Posterior vena cava (tissue), 2 donors: ENCODE measurements around the gene CADPS2. TPM values are rescaled to one million over a fixed set of nuclear protein-coding genes. Genes with fewer than 3 reads are reported as not detected.

Experiments
- DNase-seq: peaks from one replicate; pipeline ENCODE4 v3.0.0-alpha.2; 2020; ENCODE audit warnings: low spot score
- intact Hi-C, 2 donors: fragments of 100-400 bp; cut with DNase I; formaldehyde crosslinking; loops; one replicate each; pipeline versions ENCODE4 v1.14.1 to v1.14.2; 2022 to 2023
- total RNA-seq, 2 donors: library from RNA; stranded (reverse); fragmentation: NEBNext Ultra II Directional; extraction: Animal tissue kit (Norgen Biotek cat#: 25700); gene quantifications; one replicate each; pipeline ENCODE4 v1.2.1, GENCODE V29; 2021
- donor health status: DM: yes; HTN: yes; CAD: no.
- donor health status: DM: yes; HTN: yes; CAD: no.

The CADPS2 gene
- total RNA-seq, 2 donors from 2014 or later, result 15.6 to 19.1 TPM

DNA sequence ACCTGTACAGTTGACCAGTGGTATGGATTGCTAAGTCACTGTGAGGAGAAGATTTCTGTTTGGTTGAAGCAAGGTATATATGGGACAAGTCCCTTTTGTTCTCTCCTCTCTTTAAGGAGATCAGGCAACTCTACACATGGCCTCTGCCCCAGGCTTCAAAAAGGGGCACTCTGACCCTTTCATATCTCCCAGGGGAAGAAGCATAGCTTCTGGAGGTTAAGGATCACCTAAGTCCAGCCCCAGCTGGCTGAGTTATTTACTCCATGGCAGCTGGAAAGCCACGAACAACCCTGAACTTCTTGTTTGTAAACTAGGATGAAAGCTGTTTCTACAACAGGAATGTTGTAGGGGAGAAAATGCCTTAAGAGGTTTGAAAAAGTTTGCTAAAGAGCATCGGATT, 452.5 kb downstream of the CADPS2 start:
- DNase-seq, result no peak
- intact Hi-C loops, result no loop called here

DNA sequence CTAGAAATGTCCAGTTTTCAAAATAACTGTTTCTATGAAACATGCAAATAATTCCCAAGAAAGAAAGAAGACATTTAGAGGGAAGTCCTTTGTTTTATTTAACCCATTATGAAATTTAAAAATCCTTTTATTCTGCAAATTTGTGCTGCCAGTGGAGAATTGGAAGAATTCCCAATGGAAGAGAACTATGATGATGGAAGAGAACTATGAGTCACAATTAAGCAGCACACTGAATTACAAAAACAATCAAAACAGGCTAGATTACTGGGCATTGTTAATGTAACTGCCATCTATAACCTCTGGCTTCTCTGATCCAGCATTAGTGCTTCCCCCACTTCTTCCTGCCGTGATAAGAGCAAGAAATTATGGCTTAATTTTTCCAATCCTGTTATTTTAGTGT, 455.6 kb downstream of the CADPS2 start:
- intact Hi-C loops, result no loop called here
- no peak for DNase-seq

GRCh38 chr7:122429926-122430325, 456.3 kb downstream of the CADPS2 start:
- no peak for DNase-seq
- intact Hi-C loops, result no loop called here

GRCh38 chr7:122425731-122426130, 460.5 kb downstream of the CADPS2 start:
- intact Hi-C loops, result no loop called here
- DNase-seq, result no peak

DNA sequence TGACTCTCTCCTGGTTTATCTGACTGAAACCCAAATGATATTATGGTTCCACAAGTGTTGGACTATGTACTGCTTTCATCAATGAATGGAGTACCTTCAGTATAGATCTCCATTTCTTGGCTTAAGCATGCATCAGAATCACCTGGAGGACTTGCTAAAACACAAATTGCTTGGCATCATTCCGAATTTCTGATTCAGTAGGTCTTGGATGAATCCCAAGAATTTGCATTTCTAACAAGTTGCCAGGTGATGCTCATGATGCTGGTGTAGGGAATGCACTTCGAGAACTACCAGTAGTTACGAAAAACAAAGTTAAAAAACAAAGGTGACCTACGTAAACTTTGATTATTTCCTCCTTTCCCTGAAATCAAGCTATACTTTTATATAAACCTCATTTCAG, 462.7 kb downstream of the CADPS2 start:
- intact Hi-C loops, result no loop called here

GRCh38 chr7:122416336-122416735, 469.9 kb downstream of the CADPS2 start:
- DNase-seq, result no peak
- intact Hi-C loops, result no loop called here

More for the DNA sequence above, 462.7 kb downstream of the CADPS2 start:
- DNase-seq, result no peak

DNA sequence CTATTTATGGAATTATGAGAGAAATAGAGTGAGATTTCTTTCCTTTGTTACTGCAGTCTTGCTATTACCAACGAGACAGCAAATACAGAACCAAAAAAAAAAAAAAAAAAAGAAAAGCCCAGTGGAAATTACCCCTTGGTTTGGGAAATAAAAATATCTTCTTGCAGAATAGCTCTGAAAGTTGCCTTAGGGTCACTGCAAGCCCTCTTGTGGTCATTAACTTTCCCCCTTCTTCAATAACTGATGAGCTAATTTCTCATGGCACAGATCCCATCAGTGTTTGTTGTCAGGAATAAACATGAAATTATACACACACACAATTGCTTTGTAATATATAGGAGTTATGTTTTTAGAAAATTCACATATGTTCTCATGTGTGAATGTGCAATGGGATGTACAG, 470.8 kb downstream of the CADPS2 start:
- intact Hi-C loops, result no loop called here
- no peak for DNase-seq

DNA sequence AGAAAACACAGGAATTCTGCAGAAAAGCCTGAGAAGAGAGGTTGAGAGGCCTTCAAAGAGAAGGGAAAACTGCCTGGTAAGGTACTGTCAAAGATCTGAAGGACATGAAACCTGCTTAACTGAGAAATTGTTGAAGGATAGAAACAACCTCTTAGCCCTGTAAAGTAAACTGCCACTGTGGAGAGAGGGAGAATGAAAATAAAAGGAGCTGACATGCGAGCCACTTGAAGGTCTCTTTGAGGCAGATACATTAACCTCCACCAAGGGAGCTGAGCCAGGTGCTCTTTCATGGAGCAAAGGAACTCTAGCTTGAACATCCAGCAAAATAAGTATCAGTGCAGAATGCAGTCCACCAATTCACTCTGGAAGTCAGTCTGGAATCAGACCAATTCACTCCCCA, 472.9 kb downstream of the CADPS2 start:
- DNase-seq, result no peak
- intact Hi-C loops, result no loop called here

- no peak for DNase-seq
- intact Hi-C loops, result no loop called here
Measured at GRCh38 chr7:122412883-122413282, 473.4 kb downstream of the CADPS2 start.

GRCh38 chr7:122412441-122412840, 473.8 kb downstream of the CADPS2 start:
- DNase-seq, result no peak
- intact Hi-C loops, result no loop called here

GRCh38 chr7:122407195-122407594, 479.1 kb downstream of the CADPS2 start:
- intact Hi-C loops, result no loop called here

GRCh38 chr7:122403113-122403512, 483.1 kb downstream of the CADPS2 start:
- intact Hi-C loops, result no loop called here
- no peak for DNase-seq

More at GRCh38 chr7:122407195-122407594, 479.1 kb downstream of the CADPS2 start:
- no peak for DNase-seq

- intact Hi-C loops, result no loop called here
- DNase-seq, result no peak
Measured at GRCh38 chr7:122402235-122402634, 484.0 kb downstream of the CADPS2 start.

DNA sequence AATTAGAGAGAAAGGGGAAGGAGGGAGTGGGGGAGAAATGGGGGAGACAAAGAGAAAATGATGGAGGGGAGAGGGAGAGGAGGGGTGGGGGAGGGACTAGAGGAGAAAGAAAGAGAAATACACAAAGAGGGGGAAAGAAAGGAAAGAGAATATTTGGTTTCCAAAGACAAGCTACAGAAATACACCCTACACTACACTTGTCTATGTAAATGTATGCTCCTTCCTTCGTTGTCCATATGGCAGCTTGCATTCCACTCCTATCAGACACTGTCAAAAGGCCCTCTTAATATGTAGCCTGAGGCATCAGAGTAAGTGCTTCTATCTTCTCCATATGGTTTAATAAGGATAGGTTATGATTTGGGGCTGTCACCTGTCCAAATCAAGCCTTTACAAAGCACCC, 488.9 kb downstream of the CADPS2 start:
- DNase-seq, result no peak
- intact Hi-C loops, result loop anchor here in 1 of 2 donors (1.0 kb wide), 1 partner anchor 25 kb away; no protein-coding TSS in a partner anchor

DNA sequence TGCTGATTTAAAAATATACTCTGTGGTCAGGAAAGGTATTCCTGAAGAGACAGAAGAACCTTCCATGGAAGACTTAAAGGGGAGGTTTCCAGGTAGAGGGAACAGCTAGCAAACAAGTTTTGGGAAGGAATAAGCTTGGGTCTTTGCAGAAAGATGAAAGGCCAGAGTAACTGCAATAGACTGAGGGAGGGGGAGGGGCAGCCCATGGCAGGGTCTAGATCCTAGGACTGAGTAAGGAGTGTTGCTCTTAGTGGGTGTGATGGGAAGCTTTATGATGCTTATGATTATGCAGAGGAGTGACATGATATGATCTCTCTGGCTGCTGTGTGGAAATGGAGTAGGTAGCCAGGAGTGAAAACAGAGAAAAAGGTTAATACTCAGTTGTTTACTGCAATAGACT, 491.7 kb downstream of the CADPS2 start:
- DNase-seq, result no peak
- intact Hi-C loops, result no loop called here

GRCh38 chr7:122384528-122384927, 501.7 kb downstream of the CADPS2 start:
- no peak for DNase-seq
- intact Hi-C loops, result no loop called here

DNA sequence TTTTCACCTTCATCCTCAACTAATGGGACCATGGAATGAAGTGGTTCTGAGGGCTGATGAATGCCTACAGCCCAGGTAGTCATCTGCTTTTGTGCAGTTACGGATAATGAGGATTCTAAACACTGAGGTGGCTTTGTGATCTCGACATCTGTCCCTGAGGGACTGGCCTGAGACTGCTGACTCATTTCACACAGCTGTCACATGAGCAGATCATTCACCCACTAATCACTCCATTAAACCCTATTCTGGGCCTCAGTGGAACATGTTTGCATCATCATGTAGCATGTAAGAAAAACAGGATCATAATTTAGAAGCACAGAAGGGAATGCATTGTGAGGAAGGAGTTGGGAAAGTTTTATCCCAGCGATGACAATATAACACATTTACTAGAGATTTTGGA, 502.3 kb downstream of the CADPS2 start:
- DNase-seq, result no peak
- intact Hi-C loops, result no loop called here

GRCh38 chr7:122380992-122381391, 505.3 kb downstream of the CADPS2 start:
- intact Hi-C loops, result no loop called here
- no peak for DNase-seq

GRCh38 chr7:122379491-122379890, 506.8 kb downstream of the CADPS2 start:
- intact Hi-C loops, result no loop called here
- no peak for DNase-seq

- intact Hi-C loops, result no loop called here
- DNase-seq, result no peak
Measured at GRCh38 chr7:122369756-122370155, 516.5 kb downstream of the CADPS2 start.

GRCh38 chr7:122364761-122365280, 521.4 kb downstream of the CADPS2 start:
- intact Hi-C loops, result no loop called here
- DNase-seq, result no peak

GRCh38 chr7:122363144-122363543, 523.1 kb downstream of the CADPS2 start:
- intact Hi-C loops, result no loop called here
- DNase-seq, result no peak
